HK-2 (cell line): ENCODE measurements around the gene TSC22D2.

Experiments
- DNase-seq: peaks from one replicate; pipeline ENCODE4 v3.0.0-alpha.2; 2018; ENCODE audit not compliant: unreplicated experiment

The TSC22D2 gene

GRCh38 chr3:150408221-150409124 is at the start of gene TSC22D2:
TSS of gene TSC22D2 (plus strand) at chr3:150408298. CDS start at chr3:150409351, 1,053 bp downstream.
- peak; percentile 97 for DNase-seq

GRCh38 chr3:150359381-150359780 is 48.7 kb upstream of the TSC22D2 start:
- DNase-seq = no peak

GRCh38 chr3:150360966-150361365 is 47.1 kb upstream of the TSC22D2 start:
- DNase-seq = no peak

- no peak for DNase-seq
These were observed 45.4 kb upstream of the TSC22D2 start for GRCh38 chr3:150362515-150363302.

GRCh38 chr3:150363420-150363819 is 44.7 kb upstream of the TSC22D2 start:
- no peak for DNase-seq

- DNase-seq = no peak
These were observed 42.9 kb upstream of the TSC22D2 start for GRCh38 chr3:150365132-150365604.

- DNase-seq = no peak
These were observed 40.3 kb upstream of the TSC22D2 start for GRCh38 chr3:150367757-150368156.

- peak; percentile 83 for DNase-seq
These were observed 37.9 kb upstream of the TSC22D2 start for GRCh38 chr3:150370122-150370602.

GRCh38 chr3:150370999-150371398 is 37.1 kb upstream of the TSC22D2 start:
- DNase-seq = no peak

- peak; percentile 65 for DNase-seq
These were observed 36.3 kb upstream of the TSC22D2 start for GRCh38 chr3:150371741-150372254.

- no peak for DNase-seq
These were observed 35.8 kb upstream of the TSC22D2 start for GRCh38 chr3:150372320-150372719.

- no peak for DNase-seq
These were observed 35.4 kb upstream of the TSC22D2 start for GRCh38 chr3:150372722-150373121.

- no peak for DNase-seq
These were observed 34.7 kb upstream of the TSC22D2 start for GRCh38 chr3:150373234-150373875.

GRCh38 chr3:150374975-150375374 is 33.1 kb upstream of the TSC22D2 start:
- DNase-seq = no peak

- DNase-seq = no peak
These were observed 31.9 kb upstream of the TSC22D2 start for GRCh38 chr3:150376001-150376848.

GRCh38 chr3:150377601-150378300 is 30.3 kb upstream of the TSC22D2 start:
- DNase-seq = no peak

GRCh38 chr3:150378301-150378748 is 29.8 kb upstream of the TSC22D2 start:
- DNase-seq = no peak

- no peak for DNase-seq
These were observed 28.6 kb upstream of the TSC22D2 start for GRCh38 chr3:150379469-150379868.

- no peak for DNase-seq
These were observed 23.5 kb upstream of the TSC22D2 start for GRCh38 chr3:150384296-150385212.
